HepG2 (cell line): ENCODE measurements around the gene SPACDR. TPM values are rescaled to one million over a fixed set of nuclear protein-coding genes. Genes with fewer than 3 reads are reported as not detected.

Source experiments
- ATRX ChIP-seq: sonication (generic); formaldehyde crosslinking; IDR thresholded peaks from 2 replicates; pipeline ENCODE4 v1.4.0; 2020; ENCODE audit warnings: missing genetic modification reagents, borderline replicate concordance
- ELF4 ChIP-seq: sonication (generic); formaldehyde crosslinking; IDR thresholded peaks from 2 replicates; pipeline ENCODE4 v1.5.0; 2020; ENCODE audit warnings: missing genetic modification reagents, mild to moderate bottlenecking, moderate library complexity, borderline replicate concordance
- HMGA1 ChIP-seq: sonication (generic); formaldehyde crosslinking; conservative IDR thresholded peaks from 2 replicates; pipeline ENCODE4 v1.4.0; 2020; ENCODE audit warnings: missing genetic modification reagents
- HOXA3 ChIP-seq: sonication (generic); formaldehyde crosslinking; IDR thresholded peaks from 2 replicates; pipeline ENCODE4 v1.5.0; 2020; ENCODE audit warnings: missing genetic modification reagents
- ONECUT2 ChIP-seq: sonication (generic); formaldehyde crosslinking; IDR thresholded peaks from 2 replicates; pipeline ENCODE4 v1.4.0; 2020; ENCODE audit warnings: missing genetic modification reagents
- PRMT3 ChIP-seq: sonication (generic); formaldehyde crosslinking; IDR thresholded peaks from 2 replicates; pipeline ENCODE4 v1.8.1; 2022; ENCODE audit warnings: low read depth, mild to moderate bottlenecking, moderate library complexity, missing genetic modification reagents, borderline replicate concordance
- RBM22 ChIP-seq: fragments of 200-400 bp; formaldehyde crosslinking; optimal IDR thresholded peaks from 2 replicates; pipeline ENCODE3; 2017; ENCODE audit warnings: mild to moderate bottlenecking, low read length, moderate library complexity
- ZNF12 ChIP-seq: sonication (generic); formaldehyde crosslinking; IDR thresholded peaks from 2 replicates; pipeline ENCODE4 v1.5.0; 2020; ENCODE audit warnings: missing genetic modification reagents
- ZNF567 ChIP-seq: sonication (generic); formaldehyde crosslinking; IDR thresholded peaks from 2 replicates; pipeline ENCODE4 v1.8.1; 2023; ENCODE audit warnings: mild to moderate bottlenecking, missing genetic modification reagents, borderline replicate concordance
- polyA plus RNA-seq, 8 experiments: library from polyadenylated mRNA; depleted of rRNA in 3 of 8; stranded (reverse) in 7 of 8; unstranded in 1 of 8; fragments of >200 nt; fragmentation: Illumina TruSeq in 4 of 8; extraction: Trizol in 4 of 8; gene quantifications; 2 replicates each; pipeline versions ENCODE4 v1.2.1 to v1.2.3, GENCODE V29; 2011 to 2016; ENCODE audit warnings: low read depth in 4 of 8, missing spikeins in 1 of 8, mixed read lengths in 1 of 8; ENCODE audit not compliant: insufficient read depth in 1 of 8
- total RNA-seq, 5 experiments: library from RNA; depleted of rRNA; stranded (reverse); fragments of >200 nt; fragmentation: Illumina TruSeq; extraction: Trizol; gene quantifications; 2 replicates each; pipeline ENCODE4 v1.2.3, GENCODE V29; 2016; ENCODE audit warnings: low read depth in 1 of 5
- TF ChIP-seq, protein P1 (sequence below): sonication (generic); formaldehyde crosslinking; IDR thresholded peaks from 2 replicates; pipeline ENCODE4 v1.5.0; 2020; ENCODE audit warnings: mild to moderate bottlenecking, missing genetic modification reagents, borderline replicate concordance
- TF ChIP-seq, protein P2 (sequence below): sonication (generic); formaldehyde crosslinking; IDR thresholded peaks from 2 replicates; pipeline ENCODE4 v1.4.0; 2020; ENCODE audit warnings: missing genetic modification reagents
- TF ChIP-seq, protein P3 (sequence below): IDR thresholded peaks from 2 replicates; pipeline ENCODE4 v1.6.1; 2016; ENCODE audit warnings: low read depth, borderline replicate concordance
- TF ChIP-seq, protein P4 (sequence below): conservative IDR thresholded peaks from 2 replicates; pipeline ENCODE4 v1.6.1; 2018; ENCODE audit warnings: missing genetic modification reagents
- TF ChIP-seq, protein P5 (sequence below): sonication (generic); formaldehyde crosslinking; IDR thresholded peaks from 2 replicates; pipeline ENCODE4 v1.4.0; 2020; ENCODE audit warnings: missing genetic modification reagents

Gene SPACDR
- total and polyA plus RNA-seq, 2 of the 13 experiments (the other 11 are each of a cell fraction or from before 2014, with no cell fraction given), result 0.41 TPM; not detected in 1

DNA sequence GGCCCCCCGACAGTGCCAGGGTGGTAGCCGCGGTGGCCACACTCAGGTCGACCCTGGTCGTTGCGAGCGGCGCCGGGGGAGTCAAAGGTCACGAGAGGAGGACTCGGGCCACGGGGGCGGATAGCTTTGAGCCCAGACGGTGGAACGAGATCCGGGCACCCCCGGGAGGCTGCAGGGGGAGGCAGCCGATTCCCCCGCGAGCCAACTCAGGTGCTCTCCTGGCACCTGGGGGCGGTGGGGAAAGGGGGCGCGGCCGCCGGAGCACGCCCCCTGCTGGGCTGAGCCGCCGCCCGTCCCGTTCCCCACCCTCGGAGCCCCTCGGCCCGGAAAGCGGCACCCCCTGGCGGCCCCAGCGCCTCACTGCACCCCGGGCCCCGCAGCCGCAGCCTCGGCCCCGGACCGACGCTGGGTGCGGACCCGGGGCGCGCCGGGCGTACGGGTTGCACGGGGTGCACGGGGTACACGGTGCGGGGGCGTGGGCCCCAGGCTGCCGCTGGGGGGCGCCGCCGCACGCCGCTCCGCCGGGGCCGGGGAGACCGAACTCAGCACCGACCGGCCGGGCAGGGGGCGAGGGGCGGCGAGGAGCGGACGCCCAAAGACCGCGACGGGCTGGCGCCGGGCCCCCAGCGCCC, 19.1 kb upstream of the SPACDR start (continued):
- TF ChIP-seq, protein P1, sequence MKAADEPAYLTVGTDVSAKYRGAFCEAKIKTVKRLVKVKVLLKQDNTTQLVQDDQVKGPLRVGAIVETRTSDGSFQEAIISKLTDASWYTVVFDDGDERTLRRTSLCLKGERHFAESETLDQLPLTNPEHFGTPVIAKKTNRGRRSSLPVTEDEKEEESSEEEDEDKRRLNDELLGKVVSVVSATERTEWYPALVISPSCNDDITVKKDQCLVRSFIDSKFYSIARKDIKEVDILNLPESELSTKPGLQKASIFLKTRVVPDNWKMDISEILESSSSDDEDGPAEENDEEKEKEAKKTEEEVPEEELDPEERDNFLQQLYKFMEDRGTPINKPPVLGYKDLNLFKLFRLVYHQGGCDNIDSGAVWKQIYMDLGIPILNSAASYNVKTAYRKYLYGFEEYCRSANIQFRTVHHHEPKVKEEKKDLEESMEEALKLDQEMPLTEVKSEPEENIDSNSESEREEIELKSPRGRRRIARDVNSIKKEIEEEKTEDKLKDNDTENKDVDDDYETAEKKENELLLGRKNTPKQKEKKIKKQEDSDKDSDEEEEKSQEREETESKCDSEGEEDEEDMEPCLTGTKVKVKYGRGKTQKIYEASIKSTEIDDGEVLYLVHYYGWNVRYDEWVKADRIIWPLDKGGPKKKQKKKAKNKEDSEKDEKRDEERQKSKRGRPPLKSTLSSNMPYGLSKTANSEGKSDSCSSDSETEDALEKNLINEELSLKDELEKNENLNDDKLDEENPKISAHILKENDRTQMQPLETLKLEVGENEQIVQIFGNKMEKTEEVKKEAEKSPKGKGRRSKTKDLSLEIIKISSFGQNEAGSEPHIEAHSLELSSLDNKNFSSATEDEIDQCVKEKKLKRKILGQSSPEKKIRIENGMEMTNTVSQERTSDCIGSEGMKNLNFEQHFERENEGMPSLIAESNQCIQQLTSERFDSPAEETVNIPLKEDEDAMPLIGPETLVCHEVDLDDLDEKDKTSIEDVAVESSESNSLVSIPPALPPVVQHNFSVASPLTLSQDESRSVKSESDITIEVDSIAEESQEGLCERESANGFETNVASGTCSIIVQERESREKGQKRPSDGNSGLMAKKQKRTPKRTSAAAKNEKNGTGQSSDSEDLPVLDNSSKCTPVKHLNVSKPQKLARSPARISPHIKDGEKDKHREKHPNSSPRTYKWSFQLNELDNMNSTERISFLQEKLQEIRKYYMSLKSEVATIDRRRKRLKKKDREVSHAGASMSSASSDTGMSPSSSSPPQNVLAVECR (CRISPR knock-in tag), result peak; percentile 65; the same call in 1 of the 2 replicates
- TF ChIP-seq, protein P2, sequence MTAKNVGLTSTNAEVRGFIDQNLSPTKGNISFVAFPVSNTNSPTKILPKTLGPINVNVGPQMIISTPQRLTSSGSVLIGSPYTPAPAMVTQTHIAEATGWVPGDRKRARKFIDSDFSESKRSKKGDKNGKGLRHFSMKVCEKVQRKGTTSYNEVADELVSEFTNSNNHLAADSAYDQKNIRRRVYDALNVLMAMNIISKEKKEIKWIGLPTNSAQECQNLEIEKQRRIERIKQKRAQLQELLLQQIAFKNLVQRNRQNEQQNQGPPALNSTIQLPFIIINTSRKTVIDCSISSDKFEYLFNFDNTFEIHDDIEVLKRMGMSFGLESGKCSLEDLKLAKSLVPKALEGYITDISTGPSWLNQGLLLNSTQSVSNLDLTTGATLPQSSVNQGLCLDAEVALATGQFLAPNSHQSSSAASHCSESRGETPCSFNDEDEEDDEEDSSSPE (CRISPR knock-in tag), result no peak
- peak; percentile 58; the same call in 1 of the 2 replicates for TF ChIP-seq HOXA3
- TF ChIP-seq, protein P3, sequence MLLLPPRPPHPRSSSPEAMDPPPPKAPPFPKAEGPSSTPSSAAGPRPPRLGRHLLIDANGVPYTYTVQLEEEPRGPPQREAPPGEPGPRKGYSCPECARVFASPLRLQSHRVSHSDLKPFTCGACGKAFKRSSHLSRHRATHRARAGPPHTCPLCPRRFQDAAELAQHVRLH (CRISPR knock-in tag), result peak; percentile 48; the same call in 1 of the 2 replicates
- TF ChIP-seq ZNF567 (CRISPR knock-in tag), result no peak
- TF ChIP-seq, protein P4, sequence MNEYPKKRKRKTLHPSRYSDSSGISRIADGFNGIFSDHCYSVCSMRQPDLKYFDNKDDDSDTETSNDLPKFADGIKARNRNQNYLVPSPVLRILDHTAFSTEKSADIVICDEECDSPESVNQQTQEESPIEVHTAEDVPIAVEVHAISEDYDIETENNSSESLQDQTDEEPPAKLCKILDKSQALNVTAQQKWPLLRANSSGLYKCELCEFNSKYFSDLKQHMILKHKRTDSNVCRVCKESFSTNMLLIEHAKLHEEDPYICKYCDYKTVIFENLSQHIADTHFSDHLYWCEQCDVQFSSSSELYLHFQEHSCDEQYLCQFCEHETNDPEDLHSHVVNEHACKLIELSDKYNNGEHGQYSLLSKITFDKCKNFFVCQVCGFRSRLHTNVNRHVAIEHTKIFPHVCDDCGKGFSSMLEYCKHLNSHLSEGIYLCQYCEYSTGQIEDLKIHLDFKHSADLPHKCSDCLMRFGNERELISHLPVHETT (CRISPR knock-in tag), result no peak
- no peak for TF ChIP-seq ZNF12 (CRISPR knock-in tag)
- no peak for TF ChIP-seq PRMT3 (CRISPR knock-in tag)
- no peak for TF ChIP-seq ELF4
- no peak for TF ChIP-seq RBM22
- no peak for TF ChIP-seq HMGA1
- TF ChIP-seq ONECUT2 (CRISPR knock-in tag), result no peak
- TF ChIP-seq, protein P5, sequence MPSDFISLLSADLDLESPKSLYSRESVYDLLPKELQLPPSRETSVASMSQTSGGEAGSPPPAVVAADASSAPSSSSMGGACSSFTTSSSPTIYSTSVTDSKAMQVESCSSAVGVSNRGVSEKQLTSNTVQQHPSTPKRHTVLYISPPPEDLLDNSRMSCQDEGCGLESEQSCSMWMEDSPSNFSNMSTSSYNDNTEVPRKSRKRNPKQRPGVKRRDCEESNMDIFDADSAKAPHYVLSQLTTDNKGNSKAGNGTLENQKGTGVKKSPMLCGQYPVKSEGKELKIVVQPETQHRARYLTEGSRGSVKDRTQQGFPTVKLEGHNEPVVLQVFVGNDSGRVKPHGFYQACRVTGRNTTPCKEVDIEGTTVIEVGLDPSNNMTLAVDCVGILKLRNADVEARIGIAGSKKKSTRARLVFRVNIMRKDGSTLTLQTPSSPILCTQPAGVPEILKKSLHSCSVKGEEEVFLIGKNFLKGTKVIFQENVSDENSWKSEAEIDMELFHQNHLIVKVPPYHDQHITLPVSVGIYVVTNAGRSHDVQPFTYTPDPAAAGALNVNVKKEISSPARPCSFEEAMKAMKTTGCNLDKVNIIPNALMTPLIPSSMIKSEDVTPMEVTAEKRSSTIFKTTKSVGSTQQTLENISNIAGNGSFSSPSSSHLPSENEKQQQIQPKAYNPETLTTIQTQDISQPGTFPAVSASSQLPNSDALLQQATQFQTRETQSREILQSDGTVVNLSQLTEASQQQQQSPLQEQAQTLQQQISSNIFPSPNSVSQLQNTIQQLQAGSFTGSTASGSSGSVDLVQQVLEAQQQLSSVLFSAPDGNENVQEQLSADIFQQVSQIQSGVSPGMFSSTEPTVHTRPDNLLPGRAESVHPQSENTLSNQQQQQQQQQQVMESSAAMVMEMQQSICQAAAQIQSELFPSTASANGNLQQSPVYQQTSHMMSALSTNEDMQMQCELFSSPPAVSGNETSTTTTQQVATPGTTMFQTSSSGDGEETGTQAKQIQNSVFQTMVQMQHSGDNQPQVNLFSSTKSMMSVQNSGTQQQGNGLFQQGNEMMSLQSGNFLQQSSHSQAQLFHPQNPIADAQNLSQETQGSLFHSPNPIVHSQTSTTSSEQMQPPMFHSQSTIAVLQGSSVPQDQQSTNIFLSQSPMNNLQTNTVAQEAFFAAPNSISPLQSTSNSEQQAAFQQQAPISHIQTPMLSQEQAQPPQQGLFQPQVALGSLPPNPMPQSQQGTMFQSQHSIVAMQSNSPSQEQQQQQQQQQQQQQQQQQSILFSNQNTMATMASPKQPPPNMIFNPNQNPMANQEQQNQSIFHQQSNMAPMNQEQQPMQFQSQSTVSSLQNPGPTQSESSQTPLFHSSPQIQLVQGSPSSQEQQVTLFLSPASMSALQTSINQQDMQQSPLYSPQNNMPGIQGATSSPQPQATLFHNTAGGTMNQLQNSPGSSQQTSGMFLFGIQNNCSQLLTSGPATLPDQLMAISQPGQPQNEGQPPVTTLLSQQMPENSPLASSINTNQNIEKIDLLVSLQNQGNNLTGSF (CRISPR knock-in tag), result no peak
- no peak for TF ChIP-seq ATRX (CRISPR knock-in tag)
